ENCODE data around the gene ATAD3B.
"Not testable (repeated sequence)": the region's sequence is repeated elsewhere in the genome, so short reads cannot be mapped to it uniquely, and the experiment has no call there.

Gene ATAD3B

GRCh38 chr1:1504777-1505365, 33.3 kb downstream of the ATAD3B start:
- H3K23ac ChIP-seq (ENCODE audit: low read length); H2AK5ac ChIP-seq (ENCODE audit: low read length); H3K36me3 ChIP-seq (ENCODE audit: control insufficient read depth, insufficient read depth, low read length); H3K79me2 ChIP-seq (ENCODE audit: control insufficient read depth, insufficient read depth, low read length); H4K5ac ChIP-seq (ENCODE audit: low read length); H3K9ac ChIP-seq (ENCODE audit: low read length); H3K56ac ChIP-seq (ENCODE audit: low read length); H4K8ac ChIP-seq (ENCODE audit: low read depth, low read length); H3K27me3 ChIP-seq (ENCODE audit: insufficient read depth, low read length, poor library complexity); H3K18ac ChIP-seq (ENCODE audit: low read length); H3K27ac ChIP-seq (ENCODE audit: low read depth, low read length); H2BK120ac ChIP-seq (ENCODE audit: low read depth, low read length); H3K4me2 ChIP-seq (ENCODE audit: low read length); H3K4ac ChIP-seq (ENCODE audit: low read depth, low read length); H2BK5ac ChIP-seq (ENCODE audit: low read length); H3K4me1 ChIP-seq (ENCODE audit: control insufficient read depth, low read depth, low read length); H3K4me3 ChIP-seq (ENCODE audit: low read length); H3K79me1 ChIP-seq (ENCODE audit: low read length); H2BK15ac ChIP-seq (replicated peaks; ENCODE audit: low read depth): not testable (repeated sequence)
- no CpG with 5 or more reads among the region's 16 CpGs for WGBS (ENCODE audit: extremely low coverage, insufficient coverage, low lambda C conversion rate)
- DNase-seq = peak; percentile 53

GRCh38 chr1:1505366-1505798, 33.8 kb downstream of the ATAD3B start:
- H3K4ac ChIP-seq (ENCODE audit: low read depth, low read length); H3K79me2 ChIP-seq (ENCODE audit: control insufficient read depth, insufficient read depth, low read length); H3K27me3 ChIP-seq (ENCODE audit: insufficient read depth, low read length, poor library complexity); H3K9ac ChIP-seq (ENCODE audit: low read length); H2AK5ac ChIP-seq (ENCODE audit: low read length); H3K23ac ChIP-seq (ENCODE audit: low read length); H3K18ac ChIP-seq (ENCODE audit: low read length); H3K4me2 ChIP-seq (ENCODE audit: low read length); H3K4me3 ChIP-seq (ENCODE audit: low read length); H3K36me3 ChIP-seq (ENCODE audit: control insufficient read depth, insufficient read depth, low read length); H3K4me1 ChIP-seq (ENCODE audit: control insufficient read depth, low read depth, low read length); H3K56ac ChIP-seq (ENCODE audit: low read length); H3K79me1 ChIP-seq (ENCODE audit: low read length); H3K27ac ChIP-seq (ENCODE audit: low read depth, low read length); H4K5ac ChIP-seq (ENCODE audit: low read length); H4K8ac ChIP-seq (ENCODE audit: low read depth, low read length); H2BK5ac ChIP-seq (ENCODE audit: low read length); H2BK15ac ChIP-seq (replicated peaks; ENCODE audit: low read depth); H2BK120ac ChIP-seq (ENCODE audit: low read depth, low read length): not testable (repeated sequence)
- DNase-seq = peak; percentile 21
- no CpG with 5 or more reads among the region's 22 CpGs for WGBS (ENCODE audit: extremely low coverage, insufficient coverage, low lambda C conversion rate)

- not testable (repeated sequence) for H2AK5ac ChIP-seq (ENCODE audit: low read length); H2BK15ac ChIP-seq (replicated peaks; ENCODE audit: low read depth); H3K27me3 ChIP-seq (ENCODE audit: insufficient read depth, low read length, poor library complexity); H3K4me2 ChIP-seq (ENCODE audit: low read length); H3K56ac ChIP-seq (ENCODE audit: low read length); H3K4me1 ChIP-seq (ENCODE audit: control insufficient read depth, low read depth, low read length); H3K23ac ChIP-seq (ENCODE audit: low read length); H2BK120ac ChIP-seq (ENCODE audit: low read depth, low read length); H3K4me3 ChIP-seq (ENCODE audit: low read length); H4K8ac ChIP-seq (ENCODE audit: low read depth, low read length); H4K5ac ChIP-seq (ENCODE audit: low read length); H2BK5ac ChIP-seq (ENCODE audit: low read length); H3K18ac ChIP-seq (ENCODE audit: low read length); H3K9ac ChIP-seq (ENCODE audit: low read length); H3K4ac ChIP-seq (ENCODE audit: low read depth, low read length); DNase-seq; H3K36me3 ChIP-seq (ENCODE audit: control insufficient read depth, insufficient read depth, low read length); H3K79me2 ChIP-seq (ENCODE audit: control insufficient read depth, insufficient read depth, low read length); H3K27ac ChIP-seq (ENCODE audit: low read depth, low read length); H3K79me1 ChIP-seq (ENCODE audit: low read length)
- WGBS (ENCODE audit: extremely low coverage, insufficient coverage, low lambda C conversion rate) = no CpG with 5 or more reads among the region's 5 CpGs
Measured at GRCh38 chr1:1505801-1506200, 34.2 kb downstream of the ATAD3B start.

- no peak overlapping the region for H2BK15ac ChIP-seq (replicated peaks; ENCODE audit: low read depth)
- H3K79me1 ChIP-seq (ENCODE audit: low read length) = no peaks in the 10 kb centered on the region
- no peaks in the 10 kb centered on the region for H3K4me1 ChIP-seq (ENCODE audit: control insufficient read depth, low read depth, low read length)
- H3K4me2 ChIP-seq (ENCODE audit: low read length) = no peak overlapping the region
- no peak overlapping the region for H3K23ac ChIP-seq (ENCODE audit: low read length)
- H2BK5ac ChIP-seq (ENCODE audit: low read length) = no peak overlapping the region
- no peaks in the 10 kb centered on the region for H3K36me3 ChIP-seq (ENCODE audit: control insufficient read depth, insufficient read depth, low read length)
- no peak overlapping the region for H3K27ac ChIP-seq (ENCODE audit: low read depth, low read length)
- no peak overlapping the region for H4K5ac ChIP-seq (ENCODE audit: low read length)
- WGBS (ENCODE audit: extremely low coverage, insufficient coverage, low lambda C conversion rate) = no CpG with 5 or more reads among the region's 4 CpGs
- H3K4me3 ChIP-seq (ENCODE audit: low read length) = no peak overlapping the region
- no peak overlapping the region for H3K4ac ChIP-seq (ENCODE audit: low read depth, low read length)
- H3K56ac ChIP-seq (ENCODE audit: low read length) = no peak overlapping the region
- no peak overlapping the region for H2BK120ac ChIP-seq (ENCODE audit: low read depth, low read length)
- H3K18ac ChIP-seq (ENCODE audit: low read length) = no peak overlapping the region
- no peaks in the 10 kb centered on the region for H3K79me2 ChIP-seq (ENCODE audit: control insufficient read depth, insufficient read depth, low read length)
- no peak overlapping the region for H2AK5ac ChIP-seq (ENCODE audit: low read length)
- no peaks in the 10 kb centered on the region for H3K27me3 ChIP-seq (ENCODE audit: insufficient read depth, low read length, poor library complexity)
- no peak overlapping the region for H4K8ac ChIP-seq (ENCODE audit: low read depth, low read length)
- DNase-seq = no peak
- H3K9ac ChIP-seq (ENCODE audit: low read length) = no peak overlapping the region
Measured at GRCh38 chr1:1507305-1507704, 35.7 kb downstream of the ATAD3B start.

- H2BK120ac ChIP-seq (ENCODE audit: low read depth, low read length); H3K18ac ChIP-seq (ENCODE audit: low read length); H3K9ac ChIP-seq (ENCODE audit: low read length); H4K8ac ChIP-seq (ENCODE audit: low read depth, low read length); H3K79me2 ChIP-seq (ENCODE audit: control insufficient read depth, insufficient read depth, low read length); H3K27me3 ChIP-seq (ENCODE audit: insufficient read depth, low read length, poor library complexity); H3K27ac ChIP-seq (ENCODE audit: low read depth, low read length); DNase-seq; H2BK15ac ChIP-seq (replicated peaks; ENCODE audit: low read depth); H3K4me1 ChIP-seq (ENCODE audit: control insufficient read depth, low read depth, low read length); H3K56ac ChIP-seq (ENCODE audit: low read length); H4K5ac ChIP-seq (ENCODE audit: low read length); H3K4ac ChIP-seq (ENCODE audit: low read depth, low read length); H3K4me2 ChIP-seq (ENCODE audit: low read length); H3K4me3 ChIP-seq (ENCODE audit: low read length); H2BK5ac ChIP-seq (ENCODE audit: low read length); H3K79me1 ChIP-seq (ENCODE audit: low read length); H3K36me3 ChIP-seq (ENCODE audit: control insufficient read depth, insufficient read depth, low read length); H2AK5ac ChIP-seq (ENCODE audit: low read length); H3K23ac ChIP-seq (ENCODE audit: low read length): not testable (repeated sequence)
- no CpG with 5 or more reads among the region's 34 CpGs for WGBS (ENCODE audit: extremely low coverage, insufficient coverage, low lambda C conversion rate)
Measured at GRCh38 chr1:1508775-1509464, 37.4 kb downstream of the ATAD3B start.

GRCh38 chr1:1509465-1509850, 37.9 kb downstream of the ATAD3B start:
- not testable (repeated sequence) for H3K79me1 ChIP-seq (ENCODE audit: low read length); DNase-seq; H3K27me3 ChIP-seq (ENCODE audit: insufficient read depth, low read length, poor library complexity); H3K4ac ChIP-seq (ENCODE audit: low read depth, low read length); H3K27ac ChIP-seq (ENCODE audit: low read depth, low read length); H2BK5ac ChIP-seq (ENCODE audit: low read length); H4K8ac ChIP-seq (ENCODE audit: low read depth, low read length); H2BK15ac ChIP-seq (replicated peaks; ENCODE audit: low read depth); H3K56ac ChIP-seq (ENCODE audit: low read length); H3K9ac ChIP-seq (ENCODE audit: low read length); H3K23ac ChIP-seq (ENCODE audit: low read length); H3K4me2 ChIP-seq (ENCODE audit: low read length); H3K18ac ChIP-seq (ENCODE audit: low read length); H3K36me3 ChIP-seq (ENCODE audit: control insufficient read depth, insufficient read depth, low read length); H4K5ac ChIP-seq (ENCODE audit: low read length); H2AK5ac ChIP-seq (ENCODE audit: low read length); H3K4me1 ChIP-seq (ENCODE audit: control insufficient read depth, low read depth, low read length); H3K79me2 ChIP-seq (ENCODE audit: control insufficient read depth, insufficient read depth, low read length); H2BK120ac ChIP-seq (ENCODE audit: low read depth, low read length); H3K4me3 ChIP-seq (ENCODE audit: low read length)
- no CpG with 5 or more reads among the region's 21 CpGs for WGBS (ENCODE audit: extremely low coverage, insufficient coverage, low lambda C conversion rate)

Measured in mesendoderm (in vitro differentiated cells).